GM10266 (cell line): ENCODE measurements around the gene PPP1CC.

Experiments
- DNase-seq: peaks from one replicate; pipeline ENCODE4 v3.0.0; 2012; ENCODE audit errors: extremely low spot score
- TF ChIP-seq, protein P1 (sequence below): IDR thresholded peaks from 2 replicates; pipeline ENCODE4 v1.5.1; 2012; ENCODE audit warnings: mild to moderate bottlenecking, low read depth; ENCODE audit not compliant: control insufficient read depth, insufficient read depth; ENCODE audit errors: missing control alignments

The PPP1CC gene

DNA sequence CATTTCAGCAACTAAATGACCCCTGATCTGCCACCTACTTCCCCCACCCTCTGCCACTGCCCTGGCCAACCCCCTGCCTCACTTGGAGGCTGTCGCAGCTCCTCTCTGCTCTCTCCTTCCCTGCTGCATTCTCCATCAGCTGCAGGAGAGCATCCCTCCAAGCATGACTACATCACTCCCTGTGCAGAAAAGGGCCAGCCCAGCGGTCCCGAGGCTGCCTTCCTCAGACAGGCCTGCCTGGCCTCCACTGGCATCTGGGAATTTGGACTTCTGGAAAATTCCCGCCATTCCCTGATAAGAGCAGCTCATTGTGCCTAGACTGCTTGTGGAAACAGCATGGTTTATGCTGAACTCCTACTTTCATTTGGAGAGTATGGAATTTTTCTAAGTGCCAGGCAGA lies 66.5 kb downstream of the PPP1CC start:
- TF ChIP-seq, protein P1, sequence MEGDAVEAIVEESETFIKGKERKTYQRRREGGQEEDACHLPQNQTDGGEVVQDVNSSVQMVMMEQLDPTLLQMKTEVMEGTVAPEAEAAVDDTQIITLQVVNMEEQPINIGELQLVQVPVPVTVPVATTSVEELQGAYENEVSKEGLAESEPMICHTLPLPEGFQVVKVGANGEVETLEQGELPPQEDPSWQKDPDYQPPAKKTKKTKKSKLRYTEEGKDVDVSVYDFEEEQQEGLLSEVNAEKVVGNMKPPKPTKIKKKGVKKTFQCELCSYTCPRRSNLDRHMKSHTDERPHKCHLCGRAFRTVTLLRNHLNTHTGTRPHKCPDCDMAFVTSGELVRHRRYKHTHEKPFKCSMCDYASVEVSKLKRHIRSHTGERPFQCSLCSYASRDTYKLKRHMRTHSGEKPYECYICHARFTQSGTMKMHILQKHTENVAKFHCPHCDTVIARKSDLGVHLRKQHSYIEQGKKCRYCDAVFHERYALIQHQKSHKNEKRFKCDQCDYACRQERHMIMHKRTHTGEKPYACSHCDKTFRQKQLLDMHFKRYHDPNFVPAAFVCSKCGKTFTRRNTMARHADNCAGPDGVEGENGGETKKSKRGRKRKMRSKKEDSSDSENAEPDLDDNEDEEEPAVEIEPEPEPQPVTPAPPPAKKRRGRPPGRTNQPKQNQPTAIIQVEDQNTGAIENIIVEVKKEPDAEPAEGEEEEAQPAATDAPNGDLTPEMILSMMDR, result no peak
- no peak for DNase-seq

DNA sequence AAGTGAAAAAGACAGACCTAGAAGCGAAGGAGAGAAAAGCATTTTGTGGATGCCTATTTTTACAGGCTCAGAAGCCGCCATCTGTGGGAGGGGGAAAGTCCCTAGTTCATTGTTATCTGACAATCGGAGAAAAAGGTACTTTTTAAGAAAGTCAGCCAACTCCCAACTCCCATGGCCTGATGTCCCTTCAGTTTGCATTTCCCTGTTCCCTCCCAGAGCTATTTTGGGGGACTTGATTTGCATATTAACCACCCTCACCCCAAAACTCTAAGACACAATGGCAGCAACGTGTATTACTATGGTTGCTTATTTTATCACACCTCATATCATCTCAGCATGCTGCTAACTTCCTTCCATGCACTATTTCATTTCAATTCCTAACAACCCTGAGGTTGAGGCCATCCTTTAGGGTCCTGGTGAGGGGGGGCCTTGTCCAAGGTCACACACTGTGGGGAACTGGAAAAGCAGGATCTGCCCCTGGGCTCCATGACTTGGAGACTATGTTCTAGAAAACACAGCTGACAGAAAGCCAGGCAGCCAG lies 72.5 kb downstream of the PPP1CC start:
- TF ChIP-seq, protein P1, result no peak
- peak; percentile 65 for DNase-seq
